ENCODE data around the gene SLF1.

DNA sequence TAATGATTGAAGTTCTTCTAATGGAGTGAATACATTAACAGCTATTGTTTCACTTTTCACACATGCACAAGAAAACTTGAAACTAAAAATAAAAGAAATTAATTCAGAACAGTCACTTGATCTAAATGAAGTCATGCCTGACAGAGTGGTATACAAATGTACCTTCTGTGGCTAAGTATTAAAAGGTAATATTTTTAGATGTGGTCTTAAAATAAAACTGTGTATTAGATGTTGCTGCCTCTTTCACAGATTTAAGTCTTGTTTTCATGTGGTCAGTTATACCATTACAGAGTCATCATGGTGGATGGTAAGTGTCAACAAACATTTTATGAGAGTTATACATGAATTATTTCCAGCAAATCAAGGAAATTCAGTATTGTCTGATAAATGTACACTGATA, 47.1 kb upstream of the SLF1 start:
- TF ChIP-seq, protein P1, sequence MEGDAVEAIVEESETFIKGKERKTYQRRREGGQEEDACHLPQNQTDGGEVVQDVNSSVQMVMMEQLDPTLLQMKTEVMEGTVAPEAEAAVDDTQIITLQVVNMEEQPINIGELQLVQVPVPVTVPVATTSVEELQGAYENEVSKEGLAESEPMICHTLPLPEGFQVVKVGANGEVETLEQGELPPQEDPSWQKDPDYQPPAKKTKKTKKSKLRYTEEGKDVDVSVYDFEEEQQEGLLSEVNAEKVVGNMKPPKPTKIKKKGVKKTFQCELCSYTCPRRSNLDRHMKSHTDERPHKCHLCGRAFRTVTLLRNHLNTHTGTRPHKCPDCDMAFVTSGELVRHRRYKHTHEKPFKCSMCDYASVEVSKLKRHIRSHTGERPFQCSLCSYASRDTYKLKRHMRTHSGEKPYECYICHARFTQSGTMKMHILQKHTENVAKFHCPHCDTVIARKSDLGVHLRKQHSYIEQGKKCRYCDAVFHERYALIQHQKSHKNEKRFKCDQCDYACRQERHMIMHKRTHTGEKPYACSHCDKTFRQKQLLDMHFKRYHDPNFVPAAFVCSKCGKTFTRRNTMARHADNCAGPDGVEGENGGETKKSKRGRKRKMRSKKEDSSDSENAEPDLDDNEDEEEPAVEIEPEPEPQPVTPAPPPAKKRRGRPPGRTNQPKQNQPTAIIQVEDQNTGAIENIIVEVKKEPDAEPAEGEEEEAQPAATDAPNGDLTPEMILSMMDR (conservative IDR thresholded peaks at IDR 0.05) = no peak
- TF ChIP-seq EZH2 (IDR thresholded peaks at IDR 0.05; ENCODE audit: low read depth) = no peak
